Right lobe of liver (tissue), 4 donors: Measurements from ENCODE around the gene REV3L.

Experiments used
- POLR2A ChIP-seq: fragments of 450-650 bp; IDR thresholded peaks from one replicate; pipeline ENCODE4 v1.6.1; 2017; ENCODE audit warnings: antibody characterized with exemption, mild to moderate bottlenecking
- TF ChIP-seq, protein P1 (sequence below), 4 donors: fragments of 200-600 bp in 3 of 4; fragments of 450-650 bp in 1 of 4; IDR thresholded peaks; one replicate each; pipeline versions ENCODE4 v1.5.1 to v1.8.0; 2016 to 2022; ENCODE audit warnings: antibody characterized with exemption in 4 of 4, mild to moderate bottlenecking in 2 of 4
- donor health status: DM: no; HTN: no; CAD: no.
- donor health status: DM: no; HTN: no; CAD: no.
- donor health status: DM: no; HTN: yes; CAD: no.

DNA sequence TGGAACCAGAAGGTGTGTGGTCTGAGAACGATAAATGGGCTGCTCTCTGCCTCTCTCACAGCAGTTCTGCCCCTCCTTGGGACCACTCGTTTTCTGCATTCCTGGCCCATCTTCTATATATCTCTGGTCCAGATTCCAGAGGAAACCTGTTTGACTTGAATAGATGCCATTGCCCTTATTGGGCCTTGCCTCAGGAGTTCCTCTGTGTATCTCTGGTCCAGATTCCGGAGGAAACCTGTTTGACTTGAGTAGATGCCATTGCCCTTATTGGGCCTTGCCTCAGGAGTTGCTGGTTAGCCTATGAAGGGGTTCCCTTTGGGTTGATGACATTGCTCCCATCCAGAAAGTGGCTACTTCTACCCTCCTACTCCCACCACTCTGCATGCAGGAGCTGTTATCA, 206.3 kb downstream of the REV3L start:
- TF ChIP-seq, protein P1, sequence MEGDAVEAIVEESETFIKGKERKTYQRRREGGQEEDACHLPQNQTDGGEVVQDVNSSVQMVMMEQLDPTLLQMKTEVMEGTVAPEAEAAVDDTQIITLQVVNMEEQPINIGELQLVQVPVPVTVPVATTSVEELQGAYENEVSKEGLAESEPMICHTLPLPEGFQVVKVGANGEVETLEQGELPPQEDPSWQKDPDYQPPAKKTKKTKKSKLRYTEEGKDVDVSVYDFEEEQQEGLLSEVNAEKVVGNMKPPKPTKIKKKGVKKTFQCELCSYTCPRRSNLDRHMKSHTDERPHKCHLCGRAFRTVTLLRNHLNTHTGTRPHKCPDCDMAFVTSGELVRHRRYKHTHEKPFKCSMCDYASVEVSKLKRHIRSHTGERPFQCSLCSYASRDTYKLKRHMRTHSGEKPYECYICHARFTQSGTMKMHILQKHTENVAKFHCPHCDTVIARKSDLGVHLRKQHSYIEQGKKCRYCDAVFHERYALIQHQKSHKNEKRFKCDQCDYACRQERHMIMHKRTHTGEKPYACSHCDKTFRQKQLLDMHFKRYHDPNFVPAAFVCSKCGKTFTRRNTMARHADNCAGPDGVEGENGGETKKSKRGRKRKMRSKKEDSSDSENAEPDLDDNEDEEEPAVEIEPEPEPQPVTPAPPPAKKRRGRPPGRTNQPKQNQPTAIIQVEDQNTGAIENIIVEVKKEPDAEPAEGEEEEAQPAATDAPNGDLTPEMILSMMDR (IDR thresholded peaks at IDR 0.05): no peak
- no peak for TF ChIP-seq POLR2A
